DND-41 (cell line): ENCODE data around the gene CYFIP2.

Source experiments
- ATAC-seq: fragments of 200-7000 bp; cut with Tn5 transposase; 3 replicates; pipeline ENCODE4 v1.9.1; 2021; ENCODE audit warnings: low read depth; ENCODE audit not compliant: insufficient read depth
- DNase-seq: peaks from one replicate; pipeline ENCODE4 v3.0.0-alpha.2; 2020
- H2AFZ ChIP-seq: 2 replicates; pipeline ENCODE4 v1.6.0; 2012; ENCODE audit warnings: low read depth, low read length
- H3K27ac ChIP-seq: 2 replicates; pipeline ENCODE4 v1.5.1; 2012; ENCODE audit warnings: low read length, inconsistent platforms
- H3K27me3 ChIP-seq: fragments of 200-600 bp; sonication (generic); 2 replicates; pipeline ENCODE4 v1.6.0; 2012; ENCODE audit warnings: low read length, mild to moderate bottlenecking, inconsistent platforms; ENCODE audit not compliant: insufficient read depth, poor library complexity
- H3K36me3 ChIP-seq: 2 replicates; pipeline ENCODE4 v1.5.1; 2012; ENCODE audit warnings: low read length, inconsistent platforms; ENCODE audit not compliant: insufficient read depth
- H3K4me1 ChIP-seq: 2 replicates; pipeline ENCODE4 v1.5.1; 2012; ENCODE audit warnings: mild to moderate bottlenecking, low read length; ENCODE audit not compliant: insufficient read depth
- H3K4me2 ChIP-seq: 2 replicates; pipeline ENCODE4 v1.6.0; 2012; ENCODE audit warnings: mild to moderate bottlenecking, moderate library complexity, low read length, inconsistent platforms; ENCODE audit not compliant: insufficient read depth
- H3K4me3 ChIP-seq, 2 experiments: fragments of 200-600 bp in 1 of 2; shearing (Covaris generic) in 1 of 2; 2 replicates each; pipeline ENCODE4 v1.5.1; 2012 to 2016; ENCODE audit warnings: inconsistent platforms in 2 of 2, low read length in 2 of 2, mild to moderate bottlenecking in 2 of 2, low read depth in 1 of 2, moderate library complexity in 1 of 2
- H3K79me2 ChIP-seq: 2 replicates; pipeline ENCODE4 v1.6.0; 2012; ENCODE audit warnings: low read length, inconsistent platforms; ENCODE audit not compliant: insufficient read depth
- H3K9ac ChIP-seq: 2 replicates; pipeline ENCODE4 v1.6.0; 2012; ENCODE audit warnings: low read depth, mild to moderate bottlenecking, inconsistent platforms, low read length, moderate library complexity
- H3K9me3 ChIP-seq: 2 replicates; pipeline ENCODE4 v1.5.1; 2012; ENCODE audit warnings: low read length, moderate library complexity, mild to moderate bottlenecking, inconsistent platforms; ENCODE audit not compliant: insufficient read depth, severe bottlenecking
- H4K20me1 ChIP-seq: 2 replicates; pipeline ENCODE4 v1.6.0; 2012; ENCODE audit warnings: low read length; ENCODE audit not compliant: insufficient read depth
- CTCF ChIP-seq: IDR thresholded peaks from 2 replicates; pipeline ENCODE4 v1.5.1; 2012; ENCODE audit warnings: borderline replicate concordance, low read length, moderate library complexity, mild to moderate bottlenecking; ENCODE audit not compliant: poor library complexity, severe bottlenecking; ENCODE audit errors: extremely low read depth
- EZH2 ChIP-seq: IDR thresholded peaks from 3 replicates; pipeline ENCODE4 v1.6.1; 2012; ENCODE audit warnings: borderline replicate concordance, low read depth, mild to moderate bottlenecking, moderate library complexity, low read length, inconsistent platforms; ENCODE audit not compliant: severe bottlenecking

CYFIP2 gene

GRCh38 chr5:157278319-157279037 is 12.6 kb downstream of the CYFIP2 start:
- Histone ChIP-seq H3K4me3 (no peak overlapping the region), H3K27me3 (no peaks in the 10 kb centered on the region), H3K4me2 (no peak overlapping the region), H3K79me2 (peaks cover 100% of the 10 kb centered on the region), H3K4me1 (peaks cover 36% of the 10 kb centered on the region), H4K20me1 (peaks cover 55% of the 10 kb centered on the region), H3K27ac (no peak overlapping the region), H2AFZ (no peak overlapping the region), H3K36me3 (peaks cover 47% of the 10 kb centered on the region), H3K9ac (no peak overlapping the region), H3K9me3 (no peaks in the 10 kb centered on the region)
- no peak for DNase-seq
- TF ChIP-seq CTCF (no peak), EZH2 (no peak)
- no peak for ATAC-seq

GRCh38 chr5:157279605-157280239 is 13.8 kb downstream of the CYFIP2 start:
- no peak overlapping the region for H3K9ac ChIP-seq
- TF ChIP-seq EZH2: no peak
- TF ChIP-seq CTCF: no peak
- peaks cover 52% of the 10 kb centered on the region for H3K36me3 ChIP-seq
- H3K27ac ChIP-seq: no peak overlapping the region
- no peaks in the 10 kb centered on the region for H3K9me3 ChIP-seq
- H3K4me3 ChIP-seq: no peak overlapping the region
- H3K27me3 ChIP-seq: no peaks in the 10 kb centered on the region
- ATAC-seq: no peak
- H3K4me1 ChIP-seq: peaks cover 27% of the 10 kb centered on the region
- H3K79me2 ChIP-seq: peaks cover 100% of the 10 kb centered on the region
- no peak for DNase-seq
- no peak overlapping the region for H3K4me2 ChIP-seq
- H4K20me1 ChIP-seq: peaks cover 68% of the 10 kb centered on the region
- H2AFZ ChIP-seq: no peak overlapping the region

- H3K79me2 ChIP-seq: peaks cover 100% of the 10 kb centered on the region
- DNase-seq (no peak), ATAC-seq (no peak)
- peaks cover 79% of the 10 kb centered on the region for H4K20me1 ChIP-seq
- H3K27me3 ChIP-seq: no peaks in the 10 kb centered on the region
- no peaks in the 10 kb centered on the region for H3K9me3 ChIP-seq
- no peak overlapping the region for H3K27ac ChIP-seq
- peaks cover 63% of the 10 kb centered on the region for H3K36me3 ChIP-seq
- H3K4me1 ChIP-seq: peaks cover 27% of the 10 kb centered on the region
- H3K4me3 ChIP-seq: no peak overlapping the region
- TF ChIP-seq CTCF (no peak), EZH2 (no peak)
- H2AFZ ChIP-seq: no peak overlapping the region
- H3K9ac ChIP-seq: no peak overlapping the region
- H3K4me2 ChIP-seq: no peak overlapping the region
Measured at GRCh38 chr5:157280927-157281326, 15.0 kb downstream of the CYFIP2 start.
